ENCODE results near the gene RNF4. TPM values are rescaled to one million over a fixed set of nuclear protein-coding genes. Genes with fewer than 3 reads are reported as not detected.
"Not testable (repeated sequence)": the region's sequence is repeated elsewhere in the genome, so short reads cannot be mapped to it uniquely, and the experiment has no call there.

The RNF4 gene
- polyA plus RNA-seq, 4 donors: 18.6 to 39.7 (median 26.8) TPM

GRCh38 chr4:2426711-2427275 lies 42.1 kb upstream of the RNF4 start:
- H3K4me1 ChIP-seq (ENCODE audit: control insufficient read depth in 3 of 3, insufficient read depth in 2 of 3, low read depth in 1 of 3, low read length in 2 of 3): no peaks in the 10 kb centered on the region
- H3K36me3 ChIP-seq (ENCODE audit: control insufficient read depth in 3 of 3, insufficient read depth in 2 of 3, low read depth in 1 of 3, low read length in 3 of 3): no peaks in the 10 kb centered on the region
- no peaks in the 10 kb centered on the region for H3K9me3 ChIP-seq (ENCODE audit: control insufficient read depth in 2 of 2, insufficient read depth in 1 of 2, low read depth in 1 of 2, low read length in 1 of 2)
- WGBS, 3 donors: 80 to 84% (median 81%) methylated on average over 13 of the region's 13 CpGs
- DNase-seq (no peak), FAIRE-seq (no peak)
- no peak overlapping the region for H3K4me3 ChIP-seq (ENCODE audit: low read depth in 1 of 3, low read length in 3 of 3)
- peaks cover 0 to 10% (median 0%) of the 10 kb centered on the region in 3 donors for H3K27me3 ChIP-seq (ENCODE audit: control insufficient read depth in 3 of 3, insufficient read depth in 3 of 3, low read length in 3 of 3)
- H3K27ac ChIP-seq (ENCODE audit: low read depth in 1 of 3, low read length in 2 of 3): no peak overlapping the region

- Histone ChIP-seq H3K9me3 (ENCODE audit: control insufficient read depth in 2 of 2, insufficient read depth in 1 of 2, low read depth in 1 of 2, low read length in 1 of 2) (no peaks in the 10 kb centered on the region), H3K4me1 (ENCODE audit: control insufficient read depth in 3 of 3, insufficient read depth in 2 of 3, low read depth in 1 of 3, low read length in 2 of 3) (no peaks in the 10 kb centered on the region), H3K27me3 (ENCODE audit: control insufficient read depth in 3 of 3, insufficient read depth in 3 of 3, low read length in 3 of 3) (peaks cover 0 to 4% (median 0%) of the 10 kb centered on the region in 3 donors), H3K27ac (ENCODE audit: low read depth in 1 of 3, low read length in 2 of 3) (no peak overlapping the region), H3K4me3 (ENCODE audit: low read depth in 1 of 3, low read length in 3 of 3) (no peak overlapping the region), H3K36me3 (ENCODE audit: control insufficient read depth in 3 of 3, insufficient read depth in 2 of 3, low read depth in 1 of 3, low read length in 3 of 3) (no peaks in the 10 kb centered on the region)
- 88 to 90% (median 89%) methylated on average over 21 to 23 of the region's 23 CpGs for WGBS, 3 donors
- FAIRE-seq (no peak), DNase-seq (no peak)
Measured at GRCh38 chr4:2427383-2428334, 41.2 kb upstream of the RNF4 start.

- H3K27ac ChIP-seq (ENCODE audit: low read depth in 1 of 3, low read length in 2 of 3): no peak overlapping the region
- no peaks in the 10 kb centered on the region for H3K9me3 ChIP-seq (ENCODE audit: control insufficient read depth in 2 of 2, insufficient read depth in 1 of 2, low read depth in 1 of 2, low read length in 1 of 2)
- no peaks in the 10 kb centered on the region for H3K36me3 ChIP-seq (ENCODE audit: control insufficient read depth in 3 of 3, insufficient read depth in 2 of 3, low read depth in 1 of 3, low read length in 3 of 3)
- FAIRE-seq (no peak), DNase-seq (no peak)
- WGBS, 3 donors: 79 to 85% (median 83%) methylated on average over 23 to 25 of the region's 25 CpGs
- no peak overlapping the region for H3K4me3 ChIP-seq (ENCODE audit: low read depth in 1 of 3, low read length in 3 of 3)
- H3K4me1 ChIP-seq (ENCODE audit: control insufficient read depth in 3 of 3, insufficient read depth in 2 of 3, low read depth in 1 of 3, low read length in 2 of 3): no peaks in the 10 kb centered on the region
- H3K27me3 ChIP-seq (ENCODE audit: control insufficient read depth in 3 of 3, insufficient read depth in 3 of 3, low read length in 3 of 3): peaks cover 0 to 4% (median 0%) of the 10 kb centered on the region in 3 donors
Measured at GRCh38 chr4:2428496-2429213, 40.3 kb upstream of the RNF4 start.

- WGBS, 3 donors: 34 to 73% (median 37%) methylated on average over 25 to 29 of the region's 49 CpGs
- not testable (repeated sequence) for DNase-seq; H3K4me3 ChIP-seq (ENCODE audit: low read depth in 1 of 3, low read length in 3 of 3); H3K27me3 ChIP-seq (ENCODE audit: control insufficient read depth in 3 of 3, insufficient read depth in 3 of 3, low read length in 3 of 3); H3K4me1 ChIP-seq (ENCODE audit: control insufficient read depth in 3 of 3, insufficient read depth in 2 of 3, low read depth in 1 of 3, low read length in 2 of 3); H3K36me3 ChIP-seq (ENCODE audit: control insufficient read depth in 3 of 3, insufficient read depth in 2 of 3, low read depth in 1 of 3, low read length in 3 of 3); FAIRE-seq; H3K9me3 ChIP-seq (ENCODE audit: control insufficient read depth in 2 of 2, insufficient read depth in 1 of 2, low read depth in 1 of 2, low read length in 1 of 2)
- peak overlapping the region in 1 of 3 donors; percentile 22 for H3K27ac ChIP-seq (ENCODE audit: low read depth in 1 of 3, low read length in 2 of 3)
Measured at GRCh38 chr4:2429945-2430757, 38.8 kb upstream of the RNF4 start.

GRCh38 chr4:2432004-2432403 lies 36.9 kb upstream of the RNF4 start:
- no peak overlapping the region for H3K4me3 ChIP-seq (ENCODE audit: low read depth in 1 of 3, low read length in 3 of 3)
- H3K4me1 ChIP-seq (ENCODE audit: control insufficient read depth in 3 of 3, insufficient read depth in 2 of 3, low read depth in 1 of 3, low read length in 2 of 3): no peaks in the 10 kb centered on the region
- no peak overlapping the region for H3K27ac ChIP-seq (ENCODE audit: low read depth in 1 of 3, low read length in 2 of 3)
- no peak for DNase-seq
- H3K36me3 ChIP-seq (ENCODE audit: control insufficient read depth in 3 of 3, insufficient read depth in 2 of 3, low read depth in 1 of 3, low read length in 3 of 3): no peaks in the 10 kb centered on the region
- H3K27me3 ChIP-seq (ENCODE audit: control insufficient read depth in 3 of 3, insufficient read depth in 3 of 3, low read length in 3 of 3): peaks cover 0 to 4% (median 0%) of the 10 kb centered on the region in 3 donors
- no peak for FAIRE-seq
- H3K9me3 ChIP-seq (ENCODE audit: control insufficient read depth in 2 of 2, insufficient read depth in 1 of 2, low read depth in 1 of 2, low read length in 1 of 2): no peaks in the 10 kb centered on the region

GRCh38 chr4:2432991-2433530 lies 35.8 kb upstream of the RNF4 start:
- peaks cover 0 to 4% (median 0%) of the 10 kb centered on the region in 3 donors for H3K27me3 ChIP-seq (ENCODE audit: control insufficient read depth in 3 of 3, insufficient read depth in 3 of 3, low read length in 3 of 3)
- no peak for FAIRE-seq
- 80 to 89% (median 86%) methylated on average over 19 to 20 of the region's 20 CpGs for WGBS, 3 donors
- DNase-seq: no peak
- no peak overlapping the region for H3K4me3 ChIP-seq (ENCODE audit: low read depth in 1 of 3, low read length in 3 of 3)
- H3K27ac ChIP-seq (ENCODE audit: low read depth in 1 of 3, low read length in 2 of 3): no peak overlapping the region
- H3K36me3 ChIP-seq (ENCODE audit: control insufficient read depth in 3 of 3, insufficient read depth in 2 of 3, low read depth in 1 of 3, low read length in 3 of 3): no peaks in the 10 kb centered on the region
- no peaks in the 10 kb centered on the region for H3K9me3 ChIP-seq (ENCODE audit: control insufficient read depth in 2 of 2, insufficient read depth in 1 of 2, low read depth in 1 of 2, low read length in 1 of 2)
- H3K4me1 ChIP-seq (ENCODE audit: control insufficient read depth in 3 of 3, insufficient read depth in 2 of 3, low read depth in 1 of 3, low read length in 2 of 3): no peaks in the 10 kb centered on the region

- WGBS, 3 donors: 78 to 87% (median 86%) methylated on average over 25 to 29 of the region's 29 CpGs
- H3K27me3 ChIP-seq (ENCODE audit: control insufficient read depth in 3 of 3, insufficient read depth in 3 of 3, low read length in 3 of 3): peaks cover 0 to 2% (median 0%) of the 10 kb centered on the region in 3 donors
- no peak for DNase-seq
- FAIRE-seq: no peak
- H3K9me3 ChIP-seq (ENCODE audit: control insufficient read depth in 2 of 2, insufficient read depth in 1 of 2, low read depth in 1 of 2, low read length in 1 of 2): no peaks in the 10 kb centered on the region
- no peaks in the 10 kb centered on the region for H3K36me3 ChIP-seq (ENCODE audit: control insufficient read depth in 3 of 3, insufficient read depth in 2 of 3, low read depth in 1 of 3, low read length in 3 of 3)
- H3K27ac ChIP-seq (ENCODE audit: low read depth in 1 of 3, low read length in 2 of 3): no peak overlapping the region
- no peak overlapping the region for H3K4me3 ChIP-seq (ENCODE audit: low read depth in 1 of 3, low read length in 3 of 3)
- H3K4me1 ChIP-seq (ENCODE audit: control insufficient read depth in 3 of 3, insufficient read depth in 2 of 3, low read depth in 1 of 3, low read length in 2 of 3): no peaks in the 10 kb centered on the region
Measured at GRCh38 chr4:2433609-2434350, 35.1 kb upstream of the RNF4 start.

Measured in small intestine (tissue), 7 donors.